VCaP (cell line): ENCODE data around the gene PTPN1.

Source experiments
- H3K27ac ChIP-seq: fragments of 450-650 bp; 2 replicates; pipeline ENCODE4 v1.5.1; 2017
- CTCF ChIP-seq: fragments of 450-650 bp; conservative IDR thresholded peaks from 2 replicates; pipeline ENCODE4 v1.5.1; 2017; ENCODE audit warnings: mild to moderate bottlenecking, moderate library complexity

The PTPN1 gene

GRCh38 chr20:50522053-50522674 lies 12.0 kb downstream of the PTPN1 start:
- H3K27ac ChIP-seq = no peak overlapping the region
- no peak for TF ChIP-seq CTCF

- TF ChIP-seq CTCF = no peak
- no peak overlapping the region for H3K27ac ChIP-seq
Observed at GRCh38 chr20:50523552-50524167, 13.5 kb downstream of the PTPN1 start.

GRCh38 chr20:50525681-50526080 lies 15.5 kb downstream of the PTPN1 start:
- TF ChIP-seq CTCF = no peak
- H3K27ac ChIP-seq = no peak overlapping the region

- no peak for TF ChIP-seq CTCF
- H3K27ac ChIP-seq = no peak overlapping the region
Observed at GRCh38 chr20:50526403-50526989, 16.3 kb downstream of the PTPN1 start.

- TF ChIP-seq CTCF = no peak
Observed at GRCh38 chr20:50527068-50527605, 17.0 kb downstream of the PTPN1 start.

GRCh38 chr20:50528129-50528528 lies 17.9 kb downstream of the PTPN1 start:
- no peak for TF ChIP-seq CTCF
- H3K27ac ChIP-seq = no peak overlapping the region

More at GRCh38 chr20:50527068-50527605, 17.0 kb downstream of the PTPN1 start:
- H3K27ac ChIP-seq = no peak overlapping the region

GRCh38 chr20:50528804-50529351 lies 18.7 kb downstream of the PTPN1 start:
- no peak for TF ChIP-seq CTCF
- no peak overlapping the region for H3K27ac ChIP-seq
